ACC112 (cell line): ENCODE results near the gene RAD51B.
A peak's percentile ranks its signal among the peaks of the same experiment; 100 is the strongest.
"Not testable (repeated sequence)": the region's sequence is repeated elsewhere in the genome, so short reads cannot be mapped to it uniquely, and the experiment has no call there.

Source experiments
- H2AFZ ChIP-seq: fragments of 200-600 bp; sonication (generic); one replicate; pipeline ENCODE4 v1.6.0; 2017; ENCODE audit warnings: antibody characterized with exemption, low read length; ENCODE audit not compliant: unreplicated experiment
- H3K27ac ChIP-seq: fragments of 200-600 bp; sonication (generic); 2 replicates; pipeline ENCODE4 v1.5.1; 2014; ENCODE audit warnings: low read depth, mild to moderate bottlenecking, antibody characterized with exemption, low read length, moderate library complexity
- H3K27me3 ChIP-seq: fragments of 200-600 bp; sonication (generic); 2 replicates; pipeline ENCODE4 v1.6.1; 2014; ENCODE audit warnings: mild to moderate bottlenecking, antibody characterized with exemption, low read length, moderate library complexity, mixed read lengths; ENCODE audit not compliant: insufficient read depth
- H3K36me3 ChIP-seq: fragments of 200-600 bp; sonication (generic); 2 replicates; pipeline ENCODE4 v1.6.1; 2016; ENCODE audit warnings: mild to moderate bottlenecking, antibody characterized with exemption, low read length, moderate library complexity, mixed read lengths; ENCODE audit not compliant: insufficient read depth
- H3K4me1 ChIP-seq: fragments of 200-600 bp; sonication (generic); one replicate; pipeline ENCODE4 v1.6.1; 2016; ENCODE audit warnings: low read length, mixed read lengths; ENCODE audit not compliant: insufficient read depth, unreplicated experiment, control insufficient read depth
- H3K4me3 ChIP-seq: fragments of 200-600 bp; sonication (generic); 2 replicates; pipeline ENCODE4 v1.5.1; 2014; ENCODE audit warnings: mild to moderate bottlenecking, low read depth, low read length
- H3K79me2 ChIP-seq: fragments of 200-600 bp; sonication (generic); one replicate; pipeline ENCODE4 v1.6.0; 2016; ENCODE audit warnings: low read length; ENCODE audit not compliant: control insufficient read depth, unreplicated experiment, insufficient read depth

Gene RAD51B

GRCh38 chr14:68109132-68109900, 289.7 kb downstream of the RAD51B start:
- H3K4me3 ChIP-seq = no peak overlapping the region
- no peaks in the 10 kb centered on the region for H3K79me2 ChIP-seq
- no peak overlapping the region for H2AFZ ChIP-seq
- H3K27me3 ChIP-seq = no peaks in the 10 kb centered on the region
- no peak overlapping the region for H3K27ac ChIP-seq
- peaks cover 13% of the 10 kb centered on the region for H3K4me1 ChIP-seq
- H3K36me3 ChIP-seq = no peaks in the 10 kb centered on the region

- Histone ChIP-seq H3K79me2 (no peaks in the 10 kb centered on the region), H3K4me1 (peaks cover 7% of the 10 kb centered on the region), H3K27ac (no peak overlapping the region), H2AFZ (no peak overlapping the region), H3K36me3 (no peaks in the 10 kb centered on the region), H3K4me3 (no peak overlapping the region), H3K27me3 (no peaks in the 10 kb centered on the region)
Observed at GRCh38 chr14:68111097-68111852, 291.7 kb downstream of the RAD51B start.

DNA sequence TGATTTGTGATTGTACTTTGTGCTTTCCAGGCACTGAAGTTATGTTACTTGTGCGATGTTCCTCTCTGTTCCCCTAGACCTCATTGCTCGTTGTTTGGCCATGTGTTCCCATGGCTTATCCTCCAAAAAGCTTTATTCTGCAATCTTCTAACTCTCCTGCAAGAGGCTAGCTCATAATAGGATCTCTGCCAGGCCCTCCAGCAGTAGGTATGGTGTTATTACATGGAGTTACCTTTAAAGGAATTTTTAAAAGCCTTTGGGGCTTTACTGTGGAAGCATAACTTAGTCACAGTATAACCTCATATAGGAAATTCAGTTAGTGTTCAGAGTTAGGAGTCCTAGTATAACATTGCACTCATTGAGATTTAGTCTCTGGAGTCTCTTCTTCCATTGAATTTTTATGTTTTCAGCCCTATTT, 292.3 kb downstream of the RAD51B start:
- Histone ChIP-seq H3K27ac (no peak overlapping the region), H2AFZ (no peak overlapping the region), H3K4me3 (no peak overlapping the region), H3K27me3 (no peaks in the 10 kb centered on the region), H3K4me1 (peaks cover 7% of the 10 kb centered on the region), H3K36me3 (no peaks in the 10 kb centered on the region), H3K79me2 (no peaks in the 10 kb centered on the region)

- Histone ChIP-seq H3K36me3 (no peaks in the 10 kb centered on the region), H3K27ac (no peak overlapping the region), H3K4me1 (peaks cover 7% of the 10 kb centered on the region), H3K4me3 (no peak overlapping the region), H3K79me2 (no peaks in the 10 kb centered on the region), H3K27me3 (no peaks in the 10 kb centered on the region), H2AFZ (no peak overlapping the region)
Observed at GRCh38 chr14:68112442-68112841, 292.9 kb downstream of the RAD51B start.

- Histone ChIP-seq H3K4me1 (peaks cover 7% of the 10 kb centered on the region), H2AFZ (no peak overlapping the region), H3K27me3 (no peaks in the 10 kb centered on the region), H3K27ac (no peak overlapping the region), H3K36me3 (no peaks in the 10 kb centered on the region), H3K4me3 (no peak overlapping the region), H3K79me2 (no peaks in the 10 kb centered on the region)
Observed at GRCh38 chr14:68113343-68113930, 293.9 kb downstream of the RAD51B start.

DNA sequence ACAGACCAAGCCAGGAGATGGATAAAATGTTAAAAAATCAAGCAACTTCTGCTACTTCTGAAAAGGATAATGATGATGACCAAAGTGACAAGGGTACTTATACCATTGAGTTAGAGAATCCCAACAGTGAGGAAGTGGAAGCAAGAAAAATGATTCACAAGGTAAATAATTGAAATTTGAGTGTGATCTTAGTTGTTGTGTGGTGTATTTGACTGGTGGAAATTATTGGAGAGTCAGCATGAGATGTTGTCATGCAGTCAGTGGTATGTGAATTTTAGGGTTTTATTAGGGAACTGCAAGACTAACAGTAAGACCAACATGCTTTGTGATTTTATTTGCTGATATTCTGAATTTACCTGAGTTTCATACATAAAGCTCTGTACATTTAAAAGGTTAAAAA, 296.4 kb downstream of the RAD51B start:
- not testable (repeated sequence) for H3K27me3 ChIP-seq, H3K79me2 ChIP-seq, H3K36me3 ChIP-seq, H3K4me3 ChIP-seq, H3K27ac ChIP-seq, H3K4me1 ChIP-seq, H2AFZ ChIP-seq

GRCh38 chr14:68122651-68123050, 303.1 kb downstream of the RAD51B start:
- no peak overlapping the region for H3K4me3 ChIP-seq
- H3K79me2 ChIP-seq = no peaks in the 10 kb centered on the region
- peaks cover 13% of the 10 kb centered on the region for H3K4me1 ChIP-seq
- no peaks in the 10 kb centered on the region for H3K36me3 ChIP-seq
- no peak overlapping the region for H2AFZ ChIP-seq
- no peaks in the 10 kb centered on the region for H3K27me3 ChIP-seq
- H3K27ac ChIP-seq = no peak overlapping the region

GRCh38 chr14:68124050-68124449, 304.5 kb downstream of the RAD51B start:
- Histone ChIP-seq H3K36me3 (no peaks in the 10 kb centered on the region), H3K27ac (no peak overlapping the region)

GRCh38 chr14:68124979-68125731, 305.6 kb downstream of the RAD51B start:
- Histone ChIP-seq H3K4me3 (peak overlapping the region; percentile 49; the same call in 1 of the 2 replicates), H3K4me1 (peaks cover 13% of the 10 kb centered on the region), H2AFZ (peak overlapping the region; percentile 42), H3K79me2 (no peaks in the 10 kb centered on the region), H3K27me3 (no peaks in the 10 kb centered on the region), H3K27ac (peak overlapping the region; percentile 62), H3K36me3 (no peaks in the 10 kb centered on the region)

More at GRCh38 chr14:68124050-68124449, 304.5 kb downstream of the RAD51B start:
- peaks cover 13% of the 10 kb centered on the region for H3K4me1 ChIP-seq
- no peaks in the 10 kb centered on the region for H3K79me2 ChIP-seq
- no peak overlapping the region for H3K4me3 ChIP-seq
- H2AFZ ChIP-seq = no peak overlapping the region
- H3K27me3 ChIP-seq = no peaks in the 10 kb centered on the region

- no peak overlapping the region for H3K27ac ChIP-seq
- H3K4me3 ChIP-seq = no peak overlapping the region
- peaks cover 13% of the 10 kb centered on the region for H3K4me1 ChIP-seq
- no peaks in the 10 kb centered on the region for H3K36me3 ChIP-seq
- H3K79me2 ChIP-seq = no peaks in the 10 kb centered on the region
- no peaks in the 10 kb centered on the region for H3K27me3 ChIP-seq
- no peak overlapping the region for H2AFZ ChIP-seq
Observed at GRCh38 chr14:68127166-68127565, 307.6 kb downstream of the RAD51B start.
